Natural killer cell (primary cell): ENCODE measurements around the gene APLP1. TPM values are rescaled to one million over a fixed set of nuclear protein-coding genes. Genes with fewer than 3 reads are reported as not detected.

Experiments used
- ATAC-seq, 3 donors: fragments of 150-1000 bp in 2 of 3; fragments of 200-7000 bp in 1 of 3; cut with Tn5 transposase; 1 replicate in 1 of 3; 2 replicates in 2 of 3; pipeline ENCODE4 v1.10.0; 2021; ENCODE audit warnings: mild to moderate bottlenecking in 2 of 3, moderate library complexity in 2 of 3
- DNase-seq, 2 donors: peaks; one replicate each; pipeline versions ENCODE4 v3.0.0 to v3.0.0-alpha.2; 2013 to 2021; ENCODE audit warnings: mixed read lengths in 1 of 2
- H3K27ac ChIP-seq: one replicate; pipeline ENCODE4 v1.5.1; 2013; ENCODE audit warnings: mild to moderate bottlenecking, low read length
- H3K27me3 ChIP-seq: one replicate; pipeline ENCODE4 v1.6.1; 2013; ENCODE audit warnings: low read length; ENCODE audit not compliant: control insufficient read depth, insufficient read depth
- H3K36me3 ChIP-seq: one replicate; pipeline ENCODE4 v1.6.1; 2013; ENCODE audit warnings: low read length; ENCODE audit not compliant: control insufficient read depth, insufficient read depth
- H3K4me1 ChIP-seq: one replicate; pipeline ENCODE4 v1.6.1; 2013; ENCODE audit warnings: low read length; ENCODE audit not compliant: control insufficient read depth, insufficient read depth
- H3K4me3 ChIP-seq: one replicate; pipeline ENCODE4 v1.5.1; 2013; ENCODE audit warnings: low read length
- H3K9me3 ChIP-seq: one replicate; pipeline ENCODE4 v1.6.1; 2013; ENCODE audit warnings: low read length; ENCODE audit not compliant: control insufficient read depth, insufficient read depth
- H3K27ac Mint-ChIP-seq, 2 donors: one replicate each; pipeline ENCODE4 v1.8.0; 2022; ENCODE audit warnings: mild to moderate bottlenecking in 2 of 2, mixed read lengths in 2 of 2, moderate library complexity in 1 of 2
- H3K27me3 Mint-ChIP-seq, 2 donors: one replicate each; pipeline ENCODE4 v1.8.0; 2022; ENCODE audit warnings: low read depth in 2 of 2, mixed read lengths in 2 of 2
- H3K36me3 Mint-ChIP-seq: one replicate; pipeline ENCODE4 v1.8.0; 2022; ENCODE audit warnings: mixed read lengths
- H3K4me1 Mint-ChIP-seq, 2 donors: one replicate each; pipeline ENCODE4 v1.8.0; 2022; ENCODE audit warnings: mixed read lengths in 2 of 2
- H3K4me3 Mint-ChIP-seq: one replicate; pipeline ENCODE4 v1.8.0; 2022; ENCODE audit warnings: mild to moderate bottlenecking, moderate library complexity, mixed read lengths
- H3K9me3 Mint-ChIP-seq, 2 donors: one replicate each; pipeline ENCODE4 v1.8.0; 2022; ENCODE audit warnings: mixed read lengths in 2 of 2
- CTCF ChIP-seq: fragments of 200-600 bp; IDR thresholded peaks from one replicate; pipeline ENCODE4 v1.8.0; 2022; ENCODE audit warnings: antibody characterized with exemption
- WGBS: methylation state at CpG from one replicate; pipeline ENCODE4 v1.1.7; 2013; ENCODE audit warnings: missing lambda C conversion rate; ENCODE audit not compliant: insufficient coverage; 5-methylcytosine and 5-hydroxymethylcytosine counted together
- intact Hi-C: fragments of 100-400 bp; cut with micrococcal nuclease; formaldehyde crosslinking; loops from one replicate; pipeline ENCODE4 v1.14.2; 2022
- total RNA-seq, 4 donors: library from RNA; stranded (reverse); fragments of 120-200 nt in 1 of 4; gene quantifications; one replicate each; pipeline versions ENCODE4 v1.2.3 to v1.2.4, GENCODE V29; 2013 to 2022

Gene APLP1
- total RNA-seq, 3 donors from 2014 or later (not counting 1 experiment from before 2014, with no cell fraction given), result not detected

DNA sequence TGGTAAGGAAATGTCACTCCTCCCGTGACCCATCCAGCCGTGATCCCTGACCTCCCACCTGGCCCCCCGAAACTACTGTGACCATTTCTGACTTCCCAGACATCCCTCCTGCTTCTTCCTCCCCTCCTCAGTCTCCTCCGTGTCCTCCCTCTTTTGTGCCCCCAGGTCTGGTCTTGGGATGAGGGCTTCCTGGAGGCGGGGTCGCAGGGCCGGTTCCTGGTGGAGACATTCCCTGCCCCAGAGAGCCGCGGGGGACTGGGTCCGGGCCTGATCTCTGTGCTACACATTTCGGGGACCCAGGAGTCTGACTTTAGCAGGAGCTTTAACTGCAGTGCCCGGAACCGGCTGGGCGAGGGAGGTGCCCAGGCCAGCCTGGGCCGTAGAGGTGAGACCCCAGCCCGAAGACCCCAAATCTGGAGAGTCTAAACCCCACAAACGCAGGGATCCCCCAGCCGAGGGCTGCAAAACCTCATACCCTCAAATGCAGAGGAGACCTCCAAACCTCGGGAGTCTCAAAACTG, 6.7 kb upstream of the APLP1 start:
- Histone ChIP-seq H3K4me1 (peaks cover 13% of the 10 kb centered on the region), H3K4me3 (no peak overlapping the region), H3K9me3 (no peaks in the 10 kb centered on the region), H3K27ac (no peak overlapping the region), H3K36me3 (no peaks in the 10 kb centered on the region), H3K27me3 (peaks cover 24% of the 10 kb centered on the region)
- 52% methylated on average over 19 of the region's 19 CpGs for WGBS
- no peaks in the 10 kb centered on the region for H3K36me3 Mint-ChIP-seq
- ATAC-seq (no peak), DNase-seq (no peak)
- no peak overlapping the region for H3K27ac Mint-ChIP-seq
- peaks cover 0 to 11% of the 10 kb centered on the region in 2 donors for H3K4me1 Mint-ChIP-seq
- H3K27me3 Mint-ChIP-seq, result peaks cover 57 to 58% of the 10 kb centered on the region in 2 donors
- H3K9me3 Mint-ChIP-seq, result no peaks in the 10 kb centered on the region
- TF ChIP-seq CTCF, result no peak
- no peak overlapping the region for H3K4me3 Mint-ChIP-seq
- intact Hi-C loops, result no loop called here

GRCh38 chr19:35862528-35862927, 5.8 kb upstream of the APLP1 start:
- Histone ChIP-seq H3K4me1 (peaks cover 5% of the 10 kb centered on the region), H3K27me3 (peaks cover 19% of the 10 kb centered on the region), H3K36me3 (no peaks in the 10 kb centered on the region), H3K9me3 (no peaks in the 10 kb centered on the region), H3K4me3 (no peak overlapping the region), H3K27ac (no peak overlapping the region)
- intact Hi-C loops, result no loop called here
- no peak for ATAC-seq
- no peak overlapping the region for H3K27ac Mint-ChIP-seq
- no peaks in the 10 kb centered on the region for H3K36me3 Mint-ChIP-seq
- no peak overlapping the region for H3K4me3 Mint-ChIP-seq
- 90% methylated on average over 14 of the region's 14 CpGs for WGBS
- H3K9me3 Mint-ChIP-seq, result no peaks in the 10 kb centered on the region
- TF ChIP-seq CTCF, result no peak
- peaks cover 0 to 6% of the 10 kb centered on the region in 2 donors for H3K4me1 Mint-ChIP-seq
- DNase-seq, result no peak
- peaks cover 58% of the 10 kb centered on the region in 2 donors for H3K27me3 Mint-ChIP-seq

GRCh38 chr19:35863018-35863417, 5.4 kb upstream of the APLP1 start:
- no peak for TF ChIP-seq CTCF
- intact Hi-C loops, result no loop called here
- DNase-seq (no peak), ATAC-seq (no peak)
- peaks cover 21% of the 10 kb centered on the region for H3K27me3 ChIP-seq
- H3K4me3 ChIP-seq, result no peak overlapping the region
- no peaks in the 10 kb centered on the region for H3K9me3 Mint-ChIP-seq
- H3K27ac ChIP-seq, result no peak overlapping the region
- H3K4me1 Mint-ChIP-seq, result peaks cover 0 to 6% of the 10 kb centered on the region in 2 donors
- no peak overlapping the region for H3K27ac Mint-ChIP-seq
- WGBS, result 89% methylated on average over 5 of the region's 5 CpGs
- H3K36me3 Mint-ChIP-seq, result no peaks in the 10 kb centered on the region
- no peak overlapping the region for H3K4me3 Mint-ChIP-seq
- no peaks in the 10 kb centered on the region for H3K9me3 ChIP-seq
- H3K36me3 ChIP-seq, result no peaks in the 10 kb centered on the region
- peaks cover 58 to 60% of the 10 kb centered on the region in 2 donors for H3K27me3 Mint-ChIP-seq
- peaks cover 4% of the 10 kb centered on the region for H3K4me1 ChIP-seq

- Mint-ChIP-seq H3K4me3 (peak overlapping the region; percentile 40), H3K4me1 (peaks cover 10 to 17% of the 10 kb centered on the region in 2 donors), H3K27me3 (peaks cover 50 to 53% of the 10 kb centered on the region in 2 donors), H3K36me3 (no peaks in the 10 kb centered on the region), H3K9me3 (no peaks in the 10 kb centered on the region), H3K27ac (no peak overlapping the region)
- no peak for DNase-seq
- H3K36me3 ChIP-seq, result no peaks in the 10 kb centered on the region
- H3K4me3 ChIP-seq, result no peak overlapping the region
- H3K9me3 ChIP-seq, result no peaks in the 10 kb centered on the region
- 3% methylated on average over 15 of the region's 15 CpGs for WGBS
- intact Hi-C loops, result no loop called here
- no peak for TF ChIP-seq CTCF
- peaks cover 19% of the 10 kb centered on the region for H3K4me1 ChIP-seq
- ATAC-seq, result no peak
- no peak overlapping the region for H3K27ac ChIP-seq
- H3K27me3 ChIP-seq, result peaks cover 35% of the 10 kb centered on the region
Measured at GRCh38 chr19:35868823-35869326, 501 bp downstream of the APLP1 start.
